GM19025 (cell line): ENCODE measurements around the gene LGALS12.
"Not testable (repeated sequence)": the region's sequence is repeated elsewhere in the genome, so short reads cannot be mapped to it uniquely, and the experiment has no call there.

ENCODE experiments used
- ATAC-seq: cut with Tn5 transposase; IDR thresholded peaks from one replicate; pipeline ENCODE4 v1.9.1; 2021; ENCODE audit warnings: mild to moderate bottlenecking, low read depth, moderate library complexity; ENCODE audit not compliant: unreplicated experiment

LGALS12 gene

GRCh38 chr11:63504054-63504453, 1.8 kb upstream of the LGALS12 start:
- ATAC-seq: no peak

- no peak for ATAC-seq
These were observed 824 bp upstream of the LGALS12 start for GRCh38 chr11:63504933-63505586.

- no peak for ATAC-seq
These were observed 992 bp downstream of the LGALS12 start for GRCh38 chr11:63506876-63507275.

- ATAC-seq: no peak
These were observed 1.6 kb downstream of the LGALS12 start for GRCh38 chr11:63507511-63507910.

- ATAC-seq: no peak
These were observed 2.1 kb downstream of the LGALS12 start for GRCh38 chr11:63508009-63508408.

GRCh38 chr11:63508745-63509144, 2.9 kb downstream of the LGALS12 start:
- no peak for ATAC-seq

DNA sequence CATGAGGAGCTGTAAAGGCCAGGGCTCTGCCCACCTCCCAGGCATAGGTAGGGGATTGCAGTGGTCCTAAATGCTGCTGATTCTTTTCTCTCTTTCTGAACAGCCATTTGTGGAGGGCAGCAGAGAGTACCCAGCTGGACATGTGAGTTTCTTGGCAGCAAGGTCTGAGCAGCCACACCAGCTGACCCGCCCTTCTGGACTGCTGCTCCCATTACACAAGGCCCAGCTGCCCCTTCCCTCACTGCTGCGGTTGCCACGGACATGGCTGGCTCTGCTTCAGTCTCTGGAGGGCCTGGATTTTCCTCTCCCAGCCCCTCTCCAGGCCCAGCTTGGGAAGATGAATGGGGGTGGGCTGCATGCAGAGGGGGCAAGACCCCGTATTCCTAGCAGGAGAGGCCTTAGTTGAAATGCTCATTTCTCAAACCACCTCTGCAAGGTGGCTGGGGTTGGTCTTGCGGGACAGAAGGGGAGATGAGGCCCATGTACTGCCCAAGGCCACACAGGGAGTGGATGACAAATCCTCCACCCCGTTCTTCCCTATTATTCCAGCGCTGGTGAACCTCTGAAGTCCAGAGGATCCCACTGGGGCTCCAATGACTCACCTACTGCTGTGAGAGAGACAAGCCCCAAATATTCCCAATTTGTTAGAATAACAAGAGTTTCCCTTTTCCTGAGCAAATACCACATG, 4.6 kb downstream of the LGALS12 start:
- ATAC-seq: no peak

GRCh38 chr11:63511048-63511748, 5.3 kb downstream of the LGALS12 start:
- ATAC-seq: no peak

DNA sequence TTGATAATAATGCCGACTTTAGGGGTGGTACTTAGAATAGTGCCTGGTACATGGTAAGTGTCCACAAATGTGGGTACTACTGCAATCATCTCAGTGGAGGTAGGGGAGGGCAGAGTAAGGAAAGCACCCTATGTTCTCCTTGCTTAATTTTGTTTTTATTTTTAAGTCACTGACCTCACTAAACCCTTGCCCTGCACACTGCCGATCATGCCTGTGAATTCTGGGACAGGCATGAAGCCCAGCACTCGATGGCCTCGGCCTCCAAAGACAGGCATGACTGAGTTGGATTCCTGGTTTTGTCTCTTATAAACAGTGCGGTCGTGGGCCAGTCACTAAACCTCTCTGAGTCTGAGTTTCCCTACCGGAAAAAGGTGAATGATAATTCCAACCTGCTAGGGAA, 6.9 kb downstream of the LGALS12 start:
- no peak for ATAC-seq

GRCh38 chr11:63516109-63516508, 10.2 kb downstream of the LGALS12 start:
- ATAC-seq: no peak

DNA sequence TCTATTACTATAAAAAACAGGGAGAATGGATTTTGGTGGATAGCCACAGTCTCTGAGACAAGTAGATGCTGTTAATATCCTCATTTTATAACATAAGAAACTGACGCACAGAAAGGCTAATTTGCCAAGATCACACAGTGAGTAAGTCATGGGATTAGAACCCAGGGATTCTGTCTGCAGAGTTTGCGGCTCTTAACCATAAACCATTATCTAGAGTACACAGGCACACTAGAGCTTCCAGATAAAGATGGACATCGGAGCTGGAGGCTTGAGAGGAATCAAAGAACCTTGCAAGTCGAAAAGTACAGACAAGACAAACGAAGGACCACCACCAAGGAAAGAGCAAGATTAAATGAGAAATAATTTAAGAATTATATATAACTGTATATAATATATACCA, 11.3 kb downstream of the LGALS12 start:
- ATAC-seq: no peak

- ATAC-seq: no peak
These were observed 12.7 kb downstream of the LGALS12 start for GRCh38 chr11:63518548-63518947.

- ATAC-seq: no peak
These were observed 14.8 kb downstream of the LGALS12 start for GRCh38 chr11:63520606-63521170.

DNA sequence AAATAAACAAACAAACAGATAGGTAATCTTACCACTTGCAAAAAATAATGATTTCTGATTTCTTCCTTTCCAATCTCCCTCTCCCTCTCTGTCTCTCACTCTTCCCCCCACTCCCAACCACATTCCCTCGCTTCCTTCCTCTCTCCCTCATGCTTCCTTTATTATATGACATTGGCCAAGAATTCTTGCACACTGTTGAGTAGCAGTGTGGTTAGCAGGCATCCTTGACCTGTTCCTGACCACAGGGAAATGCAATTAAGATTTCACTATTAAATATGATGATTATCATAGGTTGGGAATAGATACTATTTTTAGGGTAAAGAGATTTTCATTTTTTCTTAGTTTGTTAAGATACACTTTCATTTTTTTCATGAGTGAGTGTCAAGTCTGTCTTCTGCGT, 16.0 kb downstream of the LGALS12 start:
- no peak for ATAC-seq

GRCh38 chr11:63523151-63523550, 17.3 kb downstream of the LGALS12 start:
- no peak for ATAC-seq

GRCh38 chr11:63527667-63528066, 21.8 kb downstream of the LGALS12 start:
- no peak for ATAC-seq

DNA sequence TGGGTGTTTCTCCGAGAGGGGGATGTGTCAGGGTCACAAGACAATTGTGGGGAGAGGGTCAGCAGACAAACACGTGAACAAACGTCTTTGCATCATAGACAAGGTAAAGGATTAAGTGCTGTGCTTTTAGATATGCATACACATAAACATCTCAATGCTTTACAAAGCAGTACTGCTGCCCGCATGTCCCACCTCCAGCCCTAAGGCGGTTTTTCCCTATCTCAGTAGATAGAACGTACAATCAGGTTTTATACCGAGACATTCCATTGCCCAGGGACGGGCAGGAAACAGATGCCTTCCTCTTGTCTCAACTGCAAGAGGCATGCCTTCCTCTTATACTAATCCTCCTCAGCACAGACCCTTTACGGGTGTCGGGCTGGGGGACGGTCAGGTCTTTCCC, 22.3 kb downstream of the LGALS12 start:
- ATAC-seq: not testable (repeated sequence)

- ATAC-seq: not testable (repeated sequence)
These were observed 22.9 kb downstream of the LGALS12 start for GRCh38 chr11:63528729-63529278.

GRCh38 chr11:63529373-63529772, 23.5 kb downstream of the LGALS12 start:
- not testable (repeated sequence) for ATAC-seq

GRCh38 chr11:63530021-63530420, 24.1 kb downstream of the LGALS12 start:
- ATAC-seq: no peak
